Measurements from ENCODE around the gene AUP1.
"Not testable (repeated sequence)": the region's sequence is repeated elsewhere in the genome, so short reads cannot be mapped to it uniquely, and the experiment has no call there.

The AUP1 gene

GRCh38 chr2:74564222-74564621 lies 34.7 kb upstream of the AUP1 start:
- TF ChIP-seq POLR2A (IDR thresholded peaks at IDR 0.05; ENCODE audit: low read depth, low read length), result no peak
- FAIRE-seq, result no peak

DNA sequence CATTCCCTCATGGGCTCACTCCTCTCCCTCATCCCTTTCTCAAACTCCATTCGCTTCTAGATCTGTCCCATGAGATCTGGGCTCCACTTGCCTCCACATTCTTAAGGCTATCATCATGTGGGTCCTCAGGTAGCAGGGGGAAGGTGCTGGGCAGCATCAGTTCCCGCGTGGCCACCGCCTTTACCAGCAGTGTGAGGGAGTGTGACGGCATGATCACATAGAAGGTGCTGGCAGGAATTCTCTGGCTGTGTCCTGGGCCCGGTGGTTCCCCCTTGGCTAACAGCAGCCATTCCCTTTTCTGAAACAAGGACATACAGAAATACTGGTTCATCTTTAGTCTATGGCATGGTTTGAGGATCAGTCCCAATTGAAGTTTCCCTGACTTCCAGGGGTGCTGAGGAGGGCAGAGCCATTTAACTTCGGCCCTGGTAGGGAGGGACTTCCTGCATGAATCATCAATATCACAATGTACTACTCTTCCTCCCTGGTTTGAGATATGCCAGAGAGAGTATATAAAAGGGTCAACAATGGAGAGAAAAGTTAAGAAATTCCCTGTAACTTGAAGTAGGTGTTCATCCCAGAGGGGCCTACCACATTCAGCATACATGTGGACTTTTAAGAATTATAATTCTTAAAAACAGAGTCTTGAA lies 32.7 kb upstream of the AUP1 start:
- TF ChIP-seq POLR2A (IDR thresholded peaks at IDR 0.05; ENCODE audit: low read depth, low read length), result no peak
- no peak for DNase-seq (ENCODE audit: insufficient read length, low spot score)
- no peak for FAIRE-seq

More at GRCh38 chr2:74564222-74564621, 34.7 kb upstream of the AUP1 start:
- no peak for DNase-seq (ENCODE audit: insufficient read length, low spot score)

- not testable (repeated sequence) for FAIRE-seq; DNase-seq (ENCODE audit: insufficient read length, low spot score)
Observed at GRCh38 chr2:74561022-74561421, 31.5 kb upstream of the AUP1 start.

DNA sequence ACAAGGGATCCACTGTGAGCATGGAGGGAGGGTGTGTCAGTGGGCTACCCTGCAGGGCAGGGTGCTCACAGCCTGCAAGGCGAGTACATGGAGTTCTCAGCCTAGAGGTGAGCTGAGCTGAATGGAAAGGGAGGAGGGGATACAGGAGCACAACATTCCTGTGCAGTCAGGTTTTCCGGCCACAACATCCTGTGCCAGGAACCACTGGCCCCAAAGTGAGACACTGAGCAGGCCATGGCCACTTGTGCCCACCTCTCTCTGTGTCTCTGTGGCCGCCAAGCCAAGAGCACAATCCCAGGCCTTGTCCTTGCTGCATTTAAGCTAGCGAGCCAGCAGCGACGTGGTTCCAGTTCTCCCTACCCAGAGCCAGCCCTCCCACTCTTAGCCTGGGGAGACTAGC lies 31.1 kb upstream of the AUP1 start:
- no peak for FAIRE-seq
- no peak for TF ChIP-seq POLR2A (IDR thresholded peaks at IDR 0.05; ENCODE audit: low read depth, low read length)
- no peak for DNase-seq (ENCODE audit: insufficient read length, low spot score)

- FAIRE-seq, result no peak
- no peak for DNase-seq (ENCODE audit: insufficient read length, low spot score)
- no peak for TF ChIP-seq POLR2A (IDR thresholded peaks at IDR 0.05; ENCODE audit: low read depth, low read length)
Observed at GRCh38 chr2:74559912-74560311, 30.4 kb upstream of the AUP1 start.

DNA sequence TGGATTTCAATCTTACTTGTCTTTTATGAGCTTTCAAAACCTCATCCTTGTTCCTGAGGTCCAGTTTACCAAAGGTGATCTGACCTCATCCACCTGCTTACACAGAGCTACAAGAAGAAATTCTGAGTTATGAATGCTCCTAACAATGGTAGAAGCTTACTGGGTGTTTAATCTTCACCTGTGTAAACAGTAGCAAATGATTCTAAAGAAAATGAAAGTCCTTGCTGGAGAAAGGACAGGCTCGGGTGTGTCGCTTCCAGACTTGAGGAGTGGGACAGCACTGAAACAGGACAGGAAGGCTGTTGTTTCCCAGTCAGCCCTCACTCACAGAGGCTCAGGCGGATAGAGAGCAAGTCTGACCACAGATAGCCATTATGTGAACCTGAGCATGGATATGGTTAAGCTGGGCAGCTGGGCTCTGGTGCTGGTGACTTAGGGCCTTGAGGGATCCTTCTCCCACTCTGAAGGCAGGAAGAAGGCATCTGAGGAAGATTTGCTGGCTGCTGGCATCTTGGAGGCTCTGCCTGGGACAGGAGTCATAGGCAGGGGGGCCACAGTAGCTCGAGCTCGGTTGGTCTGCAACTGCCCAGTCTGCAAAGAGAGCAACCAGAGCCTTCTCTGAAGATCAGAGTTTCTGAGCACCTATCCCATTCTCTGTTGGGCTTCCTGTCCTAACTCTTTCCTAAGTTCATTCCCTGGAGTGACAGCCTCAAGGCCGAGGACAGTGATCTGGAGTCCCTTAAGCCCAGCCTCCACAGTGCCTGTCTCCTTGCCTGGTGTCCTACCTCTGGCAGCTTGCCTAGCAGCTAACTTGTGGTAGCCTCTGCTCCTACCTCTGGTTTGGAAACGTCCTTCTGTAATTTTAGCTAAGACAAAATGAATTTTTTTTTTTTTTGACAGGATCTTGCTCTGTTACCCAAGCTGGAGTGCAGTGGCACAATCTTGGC lies 29.1 kb upstream of the AUP1 start:
- FAIRE-seq, result no peak
- no peak for DNase-seq (ENCODE audit: insufficient read length, low spot score)
- TF ChIP-seq POLR2A (IDR thresholded peaks at IDR 0.05; ENCODE audit: low read depth, low read length), result no peak

GRCh38 chr2:74556831-74557370 lies 27.4 kb upstream of the AUP1 start:
- DNase-seq (ENCODE audit: insufficient read length, low spot score) (no peak), FAIRE-seq (no peak)
- no peak for TF ChIP-seq POLR2A (IDR thresholded peaks at IDR 0.05; ENCODE audit: low read depth, low read length)

DNA sequence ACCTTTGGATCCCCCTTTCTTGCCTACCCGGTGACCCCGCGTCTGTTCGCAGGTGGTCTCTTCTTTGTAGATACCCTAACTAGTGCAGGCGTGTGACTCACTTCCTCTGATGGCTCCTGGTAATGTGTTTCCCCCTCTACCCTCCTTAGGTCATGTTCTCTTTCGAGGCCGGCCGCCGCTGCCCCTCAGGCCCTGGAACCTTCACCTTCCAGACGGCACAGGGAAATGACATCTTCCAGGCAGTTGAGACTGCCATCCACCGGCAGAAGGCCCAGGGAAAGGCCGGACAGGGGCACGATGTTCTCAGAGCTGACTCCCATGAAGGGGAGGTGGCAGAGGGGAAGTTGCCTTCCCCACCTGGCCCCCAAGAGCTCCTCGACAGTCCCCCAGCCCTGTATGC lies 26.7 kb upstream of the AUP1 start:
- FAIRE-seq (no peak), DNase-seq (ENCODE audit: insufficient read length, low spot score) (no peak)
- TF ChIP-seq POLR2A (IDR thresholded peaks at IDR 0.05; ENCODE audit: low read depth, low read length), result no peak

DNA sequence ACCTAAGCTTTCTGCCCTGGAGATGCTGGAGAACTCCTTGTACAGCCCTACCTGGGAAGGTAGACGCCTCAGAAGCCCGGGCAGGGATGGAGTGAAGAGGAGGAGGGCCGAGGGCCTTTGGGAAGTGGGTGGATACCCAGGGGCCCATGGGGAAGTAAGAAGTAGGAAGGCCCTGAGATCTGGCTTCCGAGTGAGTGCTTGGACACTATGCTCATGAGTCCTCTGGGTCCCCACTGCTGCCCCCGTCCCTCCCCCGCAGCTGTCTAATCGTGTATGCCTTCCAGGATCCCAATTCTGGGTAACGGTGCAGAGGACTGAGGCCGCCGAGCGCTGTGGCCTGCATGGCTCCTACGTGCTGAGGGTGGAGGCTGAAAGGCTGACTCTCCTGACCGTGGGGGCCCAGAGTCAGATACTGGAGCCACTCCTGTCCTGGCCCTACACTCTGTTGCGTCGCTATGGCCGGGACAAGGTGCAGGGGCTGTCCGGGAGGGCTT lies 26.2 kb upstream of the AUP1 start:
- no peak for TF ChIP-seq POLR2A (IDR thresholded peaks at IDR 0.05; ENCODE audit: low read depth, low read length)
- DNase-seq (ENCODE audit: insufficient read length, low spot score) (no peak), FAIRE-seq (no peak)

- FAIRE-seq (no peak), DNase-seq (ENCODE audit: insufficient read length, low spot score) (peak; percentile 59)
- TF ChIP-seq POLR2A (IDR thresholded peaks at IDR 0.05; ENCODE audit: low read depth, low read length), result 0 out of 2 replicates have a peak, but pooled peaks have one; percentile 25
Observed at GRCh38 chr2:74554820-74555531, 25.5 kb upstream of the AUP1 start.

- peak; percentile 43; the same call in 1 of the 2 replicates for TF ChIP-seq POLR2A (IDR thresholded peaks at IDR 0.05; ENCODE audit: low read depth, low read length)
- DNase-seq (ENCODE audit: insufficient read length, low spot score) (peak; percentile 90), FAIRE-seq (no peak)
Observed at GRCh38 chr2:74553892-74554819, 24.6 kb upstream of the AUP1 start, which contains the start of the genes DOK1 and LOXL3. Gene DOK1, plus strand, starts transcription at chr2:74554720. Its CDS starts 35 bp downstream, at chr2:74554755. Gene LOXL3, minus strand, starts transcription at chr2:74553942. Its CDS starts 1,308 bp downstream, at chr2:74552634.

GRCh38 chr2:74552914-74553811 lies 23.7 kb upstream of the AUP1 start:
- FAIRE-seq (no peak), DNase-seq (ENCODE audit: insufficient read length, low spot score) (no peak)
- TF ChIP-seq POLR2A (IDR thresholded peaks at IDR 0.05; ENCODE audit: low read depth, low read length), result no peak
